CD4-positive, alpha-beta T cell treated with Interleukin-17A for 1 hour (primary cell): ENCODE measurements around the gene P2RX4.
A peak's percentile ranks its signal among the peaks of the same experiment; 100 is the strongest.
"Not testable (repeated sequence)": the region's sequence is repeated elsewhere in the genome, so short reads cannot be mapped to it uniquely, and the experiment has no call there.

Source experiments
- DNase-seq: peaks from one replicate; pipeline ENCODE4 v3.0.0-alpha.2; 2020

The P2RX4 gene, protein sequence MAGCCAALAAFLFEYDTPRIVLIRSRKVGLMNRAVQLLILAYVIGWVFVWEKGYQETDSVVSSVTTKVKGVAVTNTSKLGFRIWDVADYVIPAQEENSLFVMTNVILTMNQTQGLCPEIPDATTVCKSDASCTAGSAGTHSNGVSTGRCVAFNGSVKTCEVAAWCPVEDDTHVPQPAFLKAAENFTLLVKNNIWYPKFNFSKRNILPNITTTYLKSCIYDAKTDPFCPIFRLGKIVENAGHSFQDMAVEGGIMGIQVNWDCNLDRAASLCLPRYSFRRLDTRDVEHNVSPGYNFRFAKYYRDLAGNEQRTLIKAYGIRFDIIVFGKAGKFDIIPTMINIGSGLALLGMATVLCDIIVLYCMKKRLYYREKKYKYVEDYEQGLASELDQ

DNA sequence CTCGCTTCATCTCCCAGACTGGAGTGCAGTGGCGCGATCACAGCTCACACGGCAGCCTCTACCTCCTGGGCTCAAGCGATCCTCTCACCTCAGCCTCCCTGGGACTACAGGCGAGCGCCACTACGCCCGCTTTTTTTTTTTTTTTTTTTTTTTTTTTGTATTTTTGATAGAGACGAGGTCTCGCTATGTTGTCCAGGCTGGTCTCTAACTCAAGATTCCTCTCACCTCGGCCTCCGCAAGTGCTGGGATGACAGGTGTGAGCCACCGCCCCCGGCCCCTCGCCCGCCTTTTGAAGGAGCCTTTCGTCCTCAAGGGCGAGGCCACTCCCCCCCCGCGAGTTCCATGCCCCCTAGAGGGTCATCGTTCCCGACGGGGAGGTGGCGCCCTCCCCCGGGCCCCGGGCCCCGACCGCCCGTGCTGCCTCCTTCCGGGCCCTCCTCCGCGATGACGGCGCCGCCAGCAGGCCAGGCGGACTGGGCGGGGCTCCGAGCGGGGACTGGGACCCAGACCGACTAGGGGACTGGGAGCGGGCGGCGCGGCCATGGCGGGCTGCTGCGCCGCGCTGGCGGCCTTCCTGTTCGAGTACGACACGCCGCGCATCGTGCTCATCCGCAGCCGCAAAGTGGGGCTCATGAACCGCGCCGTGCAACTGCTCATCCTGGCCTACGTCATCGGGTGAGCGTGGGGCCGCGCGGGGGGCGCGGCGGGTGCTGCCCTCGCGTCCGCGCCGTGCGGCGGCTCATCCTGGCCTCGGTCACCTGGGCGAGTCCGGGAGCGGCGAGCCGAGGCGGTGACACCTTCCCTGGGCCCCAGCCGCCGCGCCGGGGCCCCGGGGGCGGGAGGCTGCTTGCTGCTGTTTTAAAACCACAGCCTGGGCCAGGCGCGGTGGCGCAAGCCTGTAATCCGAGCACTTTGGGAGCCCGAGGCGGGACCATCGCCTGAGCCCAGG lies at the start of gene P2RX4:
Gene P2RX4, plus strand, starts transcription at position 506 of the 949 bp plus-strand sequence. Its CDS starts 36 bp downstream, at position 542.
- peak; percentile 90 for DNase-seq

DNA sequence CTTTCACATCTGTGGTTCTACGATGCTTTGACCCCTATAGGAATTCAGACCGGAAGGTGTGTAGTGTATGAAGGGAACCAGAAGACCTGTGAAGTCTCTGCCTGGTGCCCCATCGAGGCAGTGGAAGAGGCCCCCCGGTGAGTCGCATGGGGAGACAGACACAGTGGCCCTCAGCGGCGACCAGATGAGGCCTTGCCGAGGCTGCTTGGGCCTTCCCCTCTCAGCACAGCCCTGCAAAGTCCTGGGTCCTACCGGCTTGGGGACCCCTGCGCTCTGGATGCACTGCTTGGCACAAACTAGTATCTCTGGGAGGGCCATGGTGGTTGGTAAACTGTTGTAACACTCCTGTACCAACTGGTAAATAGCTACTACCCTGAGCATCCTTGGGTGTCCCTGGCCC lies 47.5 kb upstream of the P2RX4 start:
- no peak for DNase-seq

DNA sequence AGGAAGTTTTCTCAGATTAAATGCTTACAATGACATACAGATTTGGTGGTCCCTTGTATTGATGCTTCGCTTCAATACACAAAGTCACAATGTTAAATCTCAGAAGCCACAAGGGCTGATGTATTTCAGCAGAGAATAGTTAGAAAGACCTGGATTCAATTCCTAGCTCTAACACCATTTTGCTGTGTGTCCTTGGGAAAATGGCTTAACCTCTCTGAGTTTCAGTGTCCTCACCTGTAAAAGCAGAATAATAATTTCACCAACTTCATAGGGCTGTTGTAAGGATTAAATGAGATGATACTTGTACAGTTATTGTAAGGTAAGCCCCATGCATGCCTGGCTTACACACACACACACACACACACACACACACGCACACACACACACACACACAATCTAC lies 46.9 kb upstream of the P2RX4 start:
- no peak for DNase-seq

- not testable (repeated sequence) for DNase-seq
These were observed 45.1 kb upstream of the P2RX4 start for GRCh38 chr12:121164839-121165238.

DNA sequence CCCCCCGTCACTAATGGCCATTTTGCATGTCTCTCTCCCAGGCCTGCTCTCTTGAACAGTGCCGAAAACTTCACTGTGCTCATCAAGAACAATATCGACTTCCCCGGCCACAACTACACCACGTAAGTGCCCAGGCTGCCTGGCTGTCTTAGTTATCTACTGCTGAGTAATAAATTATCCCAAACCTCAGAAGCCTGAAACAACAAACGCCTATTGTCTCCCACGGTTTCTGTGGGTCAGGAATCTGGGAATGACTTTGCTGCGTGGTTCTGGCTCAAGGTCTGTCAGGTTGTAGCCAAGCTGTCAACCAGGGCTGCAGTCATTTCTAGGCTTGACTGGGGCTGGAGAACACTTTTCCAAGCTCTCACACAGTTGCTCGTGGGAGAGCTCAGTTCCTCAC lies 44.6 kb upstream of the P2RX4 start:
- DNase-seq = no peak

DNA sequence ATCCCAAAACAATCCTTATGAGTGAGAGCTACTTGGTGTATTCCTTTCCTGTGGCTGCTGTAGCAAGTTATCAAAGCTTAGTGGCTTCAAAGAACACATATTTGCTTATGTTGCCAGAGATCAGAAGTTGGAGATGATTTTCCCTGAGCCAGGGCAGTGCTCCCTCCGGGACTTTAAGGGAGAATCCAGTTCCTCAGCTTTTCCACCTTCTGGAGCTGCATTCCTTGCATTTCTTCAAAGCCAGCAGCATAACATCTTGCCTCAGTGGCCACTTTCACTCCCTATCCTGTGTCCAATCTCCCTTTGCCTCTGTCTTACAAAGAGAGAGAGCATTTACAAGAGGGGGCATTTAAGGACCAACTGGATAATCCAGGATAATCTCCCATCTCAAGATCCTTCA lies 43.6 kb upstream of the P2RX4 start:
- no peak for DNase-seq

GRCh38 chr12:121167232-121167820 lies 42.6 kb upstream of the P2RX4 start:
- DNase-seq = no peak

- no peak for DNase-seq
These were observed 42.0 kb upstream of the P2RX4 start for GRCh38 chr12:121167951-121168350.

DNA sequence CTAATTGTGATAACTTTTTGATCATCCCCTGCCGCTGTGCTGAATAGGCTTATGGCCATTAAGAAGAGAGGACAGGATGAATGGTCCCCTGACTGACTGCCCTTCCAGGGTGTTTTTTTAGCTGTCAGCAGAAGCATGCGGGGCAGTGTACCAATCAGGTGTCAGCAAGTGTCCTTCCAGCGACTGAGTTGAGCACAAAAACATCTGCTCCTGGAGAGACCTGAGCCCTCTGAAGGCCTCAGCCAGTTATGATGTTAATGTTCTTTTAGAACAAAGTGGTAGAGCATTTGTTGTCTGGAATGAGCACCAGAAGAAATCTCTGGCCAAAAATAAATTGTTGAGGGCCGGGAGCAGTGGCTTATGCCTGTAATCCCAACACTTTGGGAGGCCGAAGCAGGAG lies 39.8 kb upstream of the P2RX4 start:
- DNase-seq = no peak

DNA sequence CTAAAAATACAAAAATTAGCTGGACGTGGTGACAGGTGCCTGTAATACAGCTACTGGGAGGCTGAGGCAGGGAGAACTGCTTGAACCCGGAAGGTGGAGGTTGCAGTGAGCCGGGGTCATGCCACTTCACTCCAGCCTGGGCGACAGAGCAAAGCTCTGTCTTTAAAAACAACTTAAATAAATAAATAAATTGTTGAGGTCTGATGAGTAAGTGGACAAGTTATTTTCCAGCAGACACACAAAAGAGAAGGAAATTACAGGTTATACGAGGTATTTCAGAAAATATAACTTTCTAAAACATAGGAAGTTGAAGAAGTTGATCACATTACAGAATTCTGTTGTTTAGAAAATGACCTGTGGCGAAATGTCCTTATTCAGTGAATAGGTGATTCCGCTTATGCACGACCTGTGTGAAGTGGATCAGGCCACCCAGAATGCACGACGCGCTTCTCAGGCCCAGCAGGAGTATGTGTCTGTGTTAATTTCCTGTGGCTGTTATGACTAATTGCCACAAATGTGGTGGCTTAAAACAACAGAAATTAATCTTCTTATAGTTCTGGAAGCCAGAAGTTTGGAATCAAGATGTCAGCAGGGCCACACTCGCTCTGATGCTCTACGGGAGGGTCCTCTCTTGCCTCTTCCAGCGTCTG lies 39.2 kb upstream of the P2RX4 start:
- no peak for DNase-seq

GRCh38 chr12:121172145-121172544 lies 37.8 kb upstream of the P2RX4 start:
- DNase-seq = no peak

DNA sequence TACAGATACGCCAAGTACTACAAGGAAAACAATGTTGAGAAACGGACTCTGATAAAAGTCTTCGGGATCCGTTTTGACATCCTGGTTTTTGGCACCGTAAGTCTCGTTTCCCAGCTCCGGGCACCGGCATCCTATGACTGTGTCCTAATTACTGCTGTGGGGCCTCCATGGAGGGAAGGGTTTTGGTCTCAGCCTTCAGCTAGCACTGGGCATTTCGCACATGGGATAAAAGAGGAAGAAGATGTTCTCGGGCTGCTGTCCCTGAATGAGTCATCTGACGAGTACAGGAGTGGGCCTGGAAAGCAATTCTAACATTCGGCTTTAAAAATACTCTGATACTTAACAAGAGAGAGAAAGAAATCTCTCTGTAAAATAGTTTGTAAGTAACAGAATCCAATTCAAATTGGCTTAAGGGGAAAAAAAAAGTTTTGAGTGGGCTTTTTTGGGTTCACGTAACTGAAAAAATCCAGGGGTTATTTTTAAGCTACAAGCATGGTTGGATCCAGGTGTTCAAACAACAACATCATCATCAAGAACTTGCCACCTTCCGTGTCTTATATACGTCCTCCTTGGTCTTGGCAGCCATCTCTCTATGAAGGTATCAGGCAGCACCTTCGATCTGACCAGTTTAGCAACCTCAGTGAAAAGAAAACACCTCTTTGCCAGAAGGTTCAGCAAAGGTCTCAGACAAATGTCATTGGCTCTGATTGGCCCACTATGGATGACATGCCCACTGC lies 34.4 kb upstream of the P2RX4 start:
- DNase-seq = no peak

GRCh38 chr12:121176826-121177529 lies 33.0 kb upstream of the P2RX4 start:
- DNase-seq = no peak

DNA sequence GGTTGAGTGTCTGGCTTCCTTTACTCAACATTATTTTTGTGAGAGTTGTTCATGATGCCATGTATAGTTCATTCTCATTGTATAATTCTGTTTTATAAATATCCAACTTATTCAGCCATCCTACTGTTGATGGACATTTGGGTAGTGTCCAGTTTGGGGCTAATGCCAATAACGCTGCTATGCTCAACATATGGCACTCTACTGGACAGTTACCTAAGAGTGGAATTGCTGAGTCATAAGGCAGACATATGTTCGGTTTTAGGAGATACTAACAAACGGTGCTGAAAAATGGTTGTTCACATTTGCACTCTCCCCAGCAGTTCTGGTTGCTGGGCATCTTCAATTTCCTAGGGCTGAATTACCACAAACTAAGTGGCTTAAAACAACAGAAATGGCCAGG lies 28.7 kb upstream of the P2RX4 start:
- DNase-seq = no peak

GRCh38 chr12:121182222-121182893 lies 27.6 kb upstream of the P2RX4 start:
- DNase-seq = no peak

- no peak for DNase-seq
These were observed 25.5 kb upstream of the P2RX4 start for GRCh38 chr12:121184425-121184824.

DNA sequence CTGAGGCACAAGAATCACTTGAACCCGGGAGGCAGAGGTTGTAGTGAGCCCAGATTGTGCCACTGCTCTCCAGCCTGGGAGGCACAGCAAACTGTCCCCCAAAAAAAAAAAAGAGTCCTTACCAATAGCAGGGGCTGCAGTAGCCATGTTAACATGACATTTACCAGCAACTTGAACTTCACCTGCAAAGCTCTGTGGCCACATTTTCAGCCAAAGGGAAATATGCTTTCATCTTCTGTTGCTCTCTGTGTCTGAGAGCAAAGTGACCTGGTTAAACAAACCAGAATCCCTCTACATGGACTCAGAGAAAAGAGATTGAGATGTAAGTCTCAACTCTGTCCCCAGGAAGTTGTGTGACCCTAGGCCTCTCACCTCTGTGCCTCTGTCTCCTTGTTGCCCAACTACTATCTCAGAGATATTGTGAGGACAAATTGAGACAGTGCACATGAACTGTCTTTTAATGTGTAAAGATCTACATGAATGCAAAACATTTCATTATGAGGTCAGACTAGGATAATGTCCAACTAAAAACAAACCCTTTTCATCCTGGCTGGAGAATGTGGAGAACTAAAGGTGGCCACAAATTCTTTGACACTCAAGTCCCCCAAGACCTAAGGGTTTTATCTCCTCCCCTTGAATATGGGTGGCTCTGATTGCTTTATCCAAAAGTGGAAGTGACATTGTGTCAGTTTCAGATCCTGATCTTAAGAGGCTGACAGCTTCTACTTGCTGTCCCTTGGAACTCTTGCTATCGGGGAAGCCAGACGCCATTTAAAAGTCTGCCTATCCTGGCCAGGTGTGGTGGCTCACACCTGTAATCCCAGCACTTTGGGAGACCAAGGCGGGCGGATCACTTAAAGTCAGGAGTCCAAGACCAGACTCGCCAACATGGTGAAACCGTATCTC lies 24.7 kb upstream of the P2RX4 start:
- DNase-seq = no peak

- no peak for DNase-seq
These were observed 23.1 kb upstream of the P2RX4 start for GRCh38 chr12:121186826-121187225.

- DNase-seq = no peak
These were observed 22.4 kb upstream of the P2RX4 start for GRCh38 chr12:121187501-121187900.

DNA sequence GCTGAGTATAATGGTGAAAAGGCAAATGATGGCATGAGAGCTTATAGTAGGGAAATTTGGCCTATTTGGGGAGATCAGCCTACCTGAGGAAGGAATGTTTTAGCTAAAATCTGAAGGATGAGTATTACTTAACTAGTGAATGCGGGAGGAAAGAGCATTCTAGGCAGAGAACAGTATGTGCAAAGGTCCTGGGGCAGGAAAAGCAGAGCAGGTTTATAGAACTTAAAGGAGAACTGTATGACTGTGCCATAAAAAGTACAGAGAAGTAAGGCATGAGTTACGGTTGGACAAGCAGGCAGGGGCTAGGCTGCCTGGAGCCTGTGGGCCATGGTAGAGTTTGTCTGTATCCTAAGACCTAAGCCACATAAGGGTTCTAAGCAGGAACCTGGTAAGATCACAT lies 21.7 kb upstream of the P2RX4 start:
- no peak for DNase-seq
